C4-2B (cell line): Measurements from ENCODE around the gene RUFY2.

Source experiments
- CTCF ChIP-seq: fragments of 450-650 bp; conservative IDR thresholded peaks from 2 replicates; pipeline ENCODE4 v1.5.1; 2017; ENCODE audit warnings: mild to moderate bottlenecking
- ZFX ChIP-seq: fragments of 450-650 bp; IDR thresholded peaks from 2 replicates; pipeline ENCODE4 v1.6.1; 2017

DNA sequence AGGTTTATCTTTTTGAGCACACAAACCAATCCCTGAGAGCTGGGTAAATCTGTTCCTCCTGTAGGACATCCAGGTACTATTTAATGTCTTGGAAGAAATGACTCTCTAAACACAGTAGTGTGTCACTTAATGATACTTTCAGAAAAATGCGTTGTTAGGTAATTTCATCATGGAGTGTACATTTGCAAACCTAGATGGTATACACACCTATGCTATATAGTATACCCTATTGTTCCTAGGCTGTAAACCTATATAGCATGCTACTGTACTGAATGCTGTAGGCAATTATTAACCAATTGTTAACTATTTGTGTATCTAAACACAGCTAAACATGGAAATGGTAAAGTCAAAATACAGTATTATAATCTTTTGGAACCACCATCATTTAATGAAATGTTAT, 10.1 kb downstream of the RUFY2 start:
- TF ChIP-seq CTCF (no peak), ZFX (no peak)
